K562 (cell line): Measurements from ENCODE around the gene SNX1. TPM values are rescaled to one million over a fixed set of nuclear protein-coding genes. Genes with fewer than 3 reads are reported as not detected.

ENCODE experiments used
- BRCA1 ChIP-seq, 2 experiments: fragments of 450-650 bp in 1 of 2; sonication (generic) in 1 of 2; formaldehyde crosslinking in 1 of 2; IDR thresholded peaks; 2 replicates each; pipeline versions ENCODE4 v1.5.0 to v1.6.1; 2017 to 2020; ENCODE audit warnings: mild to moderate bottlenecking in 1 of 2, missing genetic modification reagents in 1 of 2
- E2F3 ChIP-seq: fragments of 250-450 bp; sonication (Bioruptor Pico); IDR thresholded peaks from 2 replicates; pipeline ENCODE4 v1.4.0; 2020; ENCODE audit warnings: mild to moderate bottlenecking
- E2F6 ChIP-seq, 2 experiments: IDR thresholded peaks; 2 replicates each; pipeline ENCODE4 v1.6.1; 2011; ENCODE audit warnings: borderline replicate concordance in 1 of 2, control low read depth in 1 of 2, low read depth in 1 of 2, low read length in 1 of 2, mild to moderate bottlenecking in 1 of 2, mixed read lengths in 1 of 2, moderate library complexity in 1 of 2; ENCODE audit not compliant: insufficient read depth in 1 of 2, insufficient read length in 1 of 2, poor library complexity in 1 of 2, severe bottlenecking in 1 of 2; ENCODE audit errors: extremely low read depth in 1 of 2
- JUNB ChIP-seq: fragments of 450-650 bp; formaldehyde crosslinking; conservative IDR thresholded peaks from 2 replicates; pipeline ENCODE4 v1.4.0; 2020; ENCODE audit warnings: mild to moderate bottlenecking
- KLF16 ChIP-seq: IDR thresholded peaks from 2 replicates; pipeline ENCODE4 v1.6.1; 2016; ENCODE audit warnings: antibody characterized with exemption
- L3MBTL2 ChIP-seq: fragments of 450-650 bp; IDR thresholded peaks from 2 replicates; pipeline ENCODE4 v1.6.1; 2016; ENCODE audit warnings: mild to moderate bottlenecking, moderate library complexity
- SIN3B ChIP-seq: fragments of 450-650 bp; IDR thresholded peaks from 2 replicates; pipeline ENCODE4 v1.6.1; 2017; ENCODE audit warnings: low read depth, mild to moderate bottlenecking, moderate library complexity
- SMAD1 ChIP-seq: fragments of 150-350 bp; IDR thresholded peaks from 2 replicates; pipeline ENCODE4 v1.6.1; 2014; ENCODE audit warnings: low read length, low read depth; ENCODE audit not compliant: partially characterized antibody
- SP1 ChIP-seq: sonication (generic); formaldehyde crosslinking; IDR thresholded peaks from 2 replicates; pipeline ENCODE4 v1.8.1; 2022; ENCODE audit warnings: mild to moderate bottlenecking, missing genetic modification reagents
- TFE3 ChIP-seq: fragments of 450-650 bp; formaldehyde crosslinking; IDR thresholded peaks from 2 replicates; pipeline ENCODE4 v1.4.0; 2020; ENCODE audit warnings: mild to moderate bottlenecking, mixed read lengths
- ZKSCAN1 ChIP-seq: fragments of 150-350 bp; IDR thresholded peaks from 2 replicates; pipeline ENCODE4 v1.6.1; 2016; ENCODE audit warnings: low read depth, low read length
- ZSCAN29 ChIP-seq: fragments of 450-650 bp; IDR thresholded peaks from 2 replicates; pipeline ENCODE4 v1.6.1; 2017
- polyA plus RNA-seq, 8 experiments: library from polyadenylated mRNA; depleted of rRNA in 4 of 8; stranded (reverse) in 5 of 8; unstranded in 3 of 8; fragments of >200 nt; fragmentation: Nextera tagmentation in 2 of 8; fragmentation: Illumina TruSeq in 1 of 8; extraction: Ambion mirVana in 2 of 8; extraction: Trizol in 1 of 8; gene quantifications; 2 replicates each; pipeline versions ENCODE4 v1.2.1 to v1.2.3, GENCODE V29; 2011 to 2014; ENCODE audit warnings: inconsistent platforms in 1 of 8, missing spikeins in 1 of 8
- total RNA-seq, 7 experiments: library from RNA; depleted of rRNA in 6 of 7; stranded (reverse); fragments of >200 nt in 6 of 7; fragmentation: Illumina TruSeq in 2 of 7; extraction: Trizol in 2 of 7; gene quantifications; 2 replicates each; pipeline versions ENCODE4 v1.2.1 to v1.2.3, GENCODE V29; 2011 to 2021; ENCODE audit warnings: low replicate concordance in 1 of 7
- TF ChIP-seq, protein P1 (sequence below): fragments of 250-450 bp; sonication (Bioruptor Pico); IDR thresholded peaks from 2 replicates; pipeline ENCODE4 v1.4.0; 2020; ENCODE audit warnings: mild to moderate bottlenecking, moderate library complexity, borderline replicate concordance
- TF ChIP-seq, protein P2 (sequence below): fragments of 450-650 bp; formaldehyde crosslinking; IDR thresholded peaks from 2 replicates; pipeline ENCODE4 v1.4.0; 2020; ENCODE audit warnings: mild to moderate bottlenecking, moderate library complexity
- TF ChIP-seq, protein P3 (sequence below), 2 experiments: fragments of 450-650 bp in 1 of 2; sonication (generic) in 1 of 2; formaldehyde crosslinking in 1 of 2; IDR thresholded peaks in 1 of 2; conservative IDR thresholded peaks in 1 of 2; 2 replicates each; pipeline versions ENCODE4 v1.6.1 to v1.8.1; 2016 to 2023; ENCODE audit warnings: mild to moderate bottlenecking in 2 of 2, moderate library complexity in 2 of 2, inconsistent platforms in 1 of 2, missing genetic modification reagents in 1 of 2

The SNX1 gene
- total and polyA plus RNA-seq, 9 of the 15 experiments (the other 6 are each of a cell fraction or from before 2014, with no cell fraction given) = 11.0 to 105 (median 59.9) TPM

DNA sequence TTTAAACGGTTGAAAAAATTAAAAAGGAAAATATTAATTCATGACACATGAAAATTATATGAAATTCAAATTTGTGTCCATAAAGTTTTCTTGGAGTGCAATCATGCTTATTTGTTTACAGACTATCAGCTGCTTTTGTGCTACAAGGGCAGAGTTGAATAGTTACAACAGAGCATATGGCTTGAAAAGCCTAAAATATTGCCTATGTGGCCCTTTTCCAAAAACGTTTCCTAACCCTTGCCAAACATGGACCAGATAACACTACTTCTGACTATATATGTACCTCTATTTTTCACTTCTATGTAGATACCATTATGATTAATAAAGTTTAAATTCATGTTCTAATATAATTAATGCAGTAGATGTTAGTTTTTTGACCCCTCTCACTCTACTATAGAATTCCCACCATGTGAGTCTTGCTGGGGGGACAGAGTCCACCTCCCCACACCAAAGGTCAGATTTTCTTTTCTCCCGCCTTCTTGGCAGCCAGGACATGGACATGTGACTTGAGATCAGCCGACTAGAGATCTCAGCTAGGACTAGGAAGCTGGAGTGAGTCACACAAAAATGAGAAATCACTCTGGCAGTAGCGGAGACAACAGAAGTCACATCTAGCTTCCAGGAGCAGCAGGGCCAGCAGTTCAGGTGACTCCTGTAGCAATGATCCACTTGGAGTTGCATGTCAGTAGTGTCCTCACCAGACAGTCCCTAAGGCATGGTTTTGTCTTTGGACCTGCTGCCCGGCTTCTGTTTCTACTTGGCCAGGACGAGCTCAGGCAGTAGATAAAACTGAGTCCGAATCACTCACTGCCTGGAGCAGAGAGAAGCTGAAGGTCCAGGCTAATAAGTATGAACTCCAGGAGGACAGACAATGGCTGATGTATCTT, 24.6 kb upstream of the SNX1 start (continued):
- TF ChIP-seq, protein P1, sequence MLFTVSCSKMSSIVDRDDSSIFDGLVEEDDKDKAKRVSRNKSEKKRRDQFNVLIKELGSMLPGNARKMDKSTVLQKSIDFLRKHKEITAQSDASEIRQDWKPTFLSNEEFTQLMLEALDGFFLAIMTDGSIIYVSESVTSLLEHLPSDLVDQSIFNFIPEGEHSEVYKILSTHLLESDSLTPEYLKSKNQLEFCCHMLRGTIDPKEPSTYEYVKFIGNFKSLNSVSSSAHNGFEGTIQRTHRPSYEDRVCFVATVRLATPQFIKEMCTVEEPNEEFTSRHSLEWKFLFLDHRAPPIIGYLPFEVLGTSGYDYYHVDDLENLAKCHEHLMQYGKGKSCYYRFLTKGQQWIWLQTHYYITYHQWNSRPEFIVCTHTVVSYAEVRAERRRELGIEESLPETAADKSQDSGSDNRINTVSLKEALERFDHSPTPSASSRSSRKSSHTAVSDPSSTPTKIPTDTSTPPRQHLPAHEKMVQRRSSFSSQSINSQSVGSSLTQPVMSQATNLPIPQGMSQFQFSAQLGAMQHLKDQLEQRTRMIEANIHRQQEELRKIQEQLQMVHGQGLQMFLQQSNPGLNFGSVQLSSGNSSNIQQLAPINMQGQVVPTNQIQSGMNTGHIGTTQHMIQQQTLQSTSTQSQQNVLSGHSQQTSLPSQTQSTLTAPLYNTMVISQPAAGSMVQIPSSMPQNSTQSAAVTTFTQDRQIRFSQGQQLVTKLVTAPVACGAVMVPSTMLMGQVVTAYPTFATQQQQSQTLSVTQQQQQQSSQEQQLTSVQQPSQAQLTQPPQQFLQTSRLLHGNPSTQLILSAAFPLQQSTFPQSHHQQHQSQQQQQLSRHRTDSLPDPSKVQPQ (CRISPR knock-in tag) = no peak
- TF ChIP-seq, protein P2, sequence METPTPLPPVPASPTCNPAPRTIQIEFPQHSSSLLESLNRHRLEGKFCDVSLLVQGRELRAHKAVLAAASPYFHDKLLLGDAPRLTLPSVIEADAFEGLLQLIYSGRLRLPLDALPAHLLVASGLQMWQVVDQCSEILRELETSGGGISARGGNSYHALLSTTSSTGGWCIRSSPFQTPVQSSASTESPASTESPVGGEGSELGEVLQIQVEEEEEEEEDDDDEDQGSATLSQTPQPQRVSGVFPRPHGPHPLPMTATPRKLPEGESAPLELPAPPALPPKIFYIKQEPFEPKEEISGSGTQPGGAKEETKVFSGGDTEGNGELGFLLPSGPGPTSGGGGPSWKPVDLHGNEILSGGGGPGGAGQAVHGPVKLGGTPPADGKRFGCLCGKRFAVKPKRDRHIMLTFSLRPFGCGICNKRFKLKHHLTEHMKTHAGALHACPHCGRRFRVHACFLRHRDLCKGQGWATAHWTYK (CRISPR knock-in tag) = no peak
- TF ChIP-seq SIN3B (no peak), TFE3 (CRISPR knock-in tag) (peak; percentile 39; the same call in 1 of the 2 replicates), E2F6 (IDR thresholded peaks at IDR 0.05; ENCODE audit: borderline replicate concordance in 1 of 2, extremely low read depth in 1 of 2, insufficient read depth in 1 of 2, insufficient read length in 1 of 2, low read depth in 1 of 2, low read length in 1 of 2, poor library complexity in 1 of 2, severe bottlenecking in 1 of 2) (peak in 1 of 2 experiments; percentile 79), BRCA1 (IDR thresholded peaks at IDR 0.05) (no peak), BRCA1 (CRISPR knock-in tag; IDR thresholded peaks at IDR 0.05) (no peak), ZKSCAN1 (no peak), L3MBTL2 (peak; percentile 74), KLF16 (no peak), ZSCAN29 (no peak), SMAD1 (no peak), SP1 (no peak), E2F3 (CRISPR knock-in tag) (no peak), JUNB (CRISPR knock-in tag) (no peak)
- TF ChIP-seq, protein P3, sequence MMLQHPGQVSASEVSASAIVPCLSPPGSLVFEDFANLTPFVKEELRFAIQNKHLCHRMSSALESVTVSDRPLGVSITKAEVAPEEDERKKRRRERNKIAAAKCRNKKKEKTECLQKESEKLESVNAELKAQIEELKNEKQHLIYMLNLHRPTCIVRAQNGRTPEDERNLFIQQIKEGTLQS (IDR thresholded peaks at IDR 0.05) = peak; percentile 66
- TF ChIP-seq, protein P3 (CRISPR knock-in tag; conservative IDR thresholded peaks at IDR 0.05) = no peak
